GM18867 (cell line): ENCODE results near the gene LYST.

Source experiments
- ATAC-seq: cut with Tn5 transposase; IDR thresholded peaks from one replicate; pipeline ENCODE4 v1.9.1; 2021; ENCODE audit warnings: mild to moderate bottlenecking, moderate library complexity; ENCODE audit not compliant: unreplicated experiment

The LYST gene

GRCh38 chr1:235888119-235888643, 21.5 kb upstream of the LYST start:
- peak; percentile 89 for ATAC-seq

GRCh38 chr1:235887676-235888075, 21.0 kb upstream of the LYST start:
- ATAC-seq = no peak

GRCh38 chr1:235885655-235886262, 19.1 kb upstream of the LYST start:
- ATAC-seq = no peak

- ATAC-seq = no peak
Observed at GRCh38 chr1:235883261-235883927, 16.7 kb upstream of the LYST start.

- no peak for ATAC-seq
Observed at GRCh38 chr1:235882816-235883215, 16.1 kb upstream of the LYST start.

GRCh38 chr1:235881930-235882700, 15.4 kb upstream of the LYST start:
- ATAC-seq = no peak

GRCh38 chr1:235878082-235878811, 11.5 kb upstream of the LYST start:
- ATAC-seq = no peak

- no peak for ATAC-seq
Observed at GRCh38 chr1:235876402-235876841, 9.7 kb upstream of the LYST start.

- no peak for ATAC-seq
Observed at GRCh38 chr1:235875036-235875597, 8.4 kb upstream of the LYST start.

- ATAC-seq = no peak
Observed at GRCh38 chr1:235874261-235874660, 7.6 kb upstream of the LYST start.

GRCh38 chr1:235873571-235873970, 6.9 kb upstream of the LYST start:
- no peak for ATAC-seq

- no peak for ATAC-seq
Observed at GRCh38 chr1:235873045-235873444, 6.3 kb upstream of the LYST start.

GRCh38 chr1:235872270-235872669, 5.6 kb upstream of the LYST start:
- no peak for ATAC-seq

- ATAC-seq = no peak
Observed at GRCh38 chr1:235867903-235868469, 1.3 kb upstream of the LYST start.

- ATAC-seq = peak; percentile 80
Observed at GRCh38 chr1:235866913-235867845, 473 bp upstream of the LYST start.

GRCh38 chr1:235865565-235866204, 1.0 kb downstream of the LYST start:
- ATAC-seq = peak; percentile 7

- ATAC-seq = no peak
Observed at GRCh38 chr1:235864931-235865525, 1.7 kb downstream of the LYST start.

- ATAC-seq = no peak
Observed at GRCh38 chr1:235864469-235864868, 2.2 kb downstream of the LYST start.
